ENCODE data around the gene FBXW11.
"Not testable (repeated sequence)": the region's sequence is repeated elsewhere in the genome, so short reads cannot be mapped to it uniquely, and the experiment has no call there.

The FBXW11 gene

DNA sequence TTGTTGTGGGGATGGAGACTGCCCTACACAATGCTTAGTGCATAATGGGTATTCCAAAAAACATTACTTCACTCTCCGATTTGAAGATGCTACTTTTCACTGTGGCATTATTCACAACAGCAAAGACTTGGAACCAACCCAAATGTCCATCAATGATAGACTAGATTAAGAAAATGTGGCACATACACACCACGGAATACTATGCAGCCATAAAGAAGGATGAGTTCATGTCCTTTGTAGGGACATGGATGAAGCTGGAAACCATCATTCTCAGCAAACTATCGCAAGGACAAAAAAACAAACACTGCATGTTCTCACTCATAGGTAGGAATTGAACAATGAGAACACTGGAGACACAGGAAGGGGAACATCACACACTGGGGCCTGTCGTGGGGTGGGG is 90.7 kb downstream of the FBXW11 start:
- in situ Hi-C loops (cut with MboI; ENCODE audit: low sequenced_read_pairs) = loop anchor here (10.0 to 25.0 kb wide), 2 partner anchors 119 to 372 kb away; partner anchors contain the start of gene UBTD2

- in situ Hi-C loops (cut with MboI; ENCODE audit: low sequenced_read_pairs) = loop anchor here (10.0 to 25.0 kb wide), 2 partner anchors 120 to 372 kb away; partner anchors contain the start of gene UBTD2
Measured at GRCh38 chr5:171914726-171915338, 91.6 kb downstream of the FBXW11 start.

- in situ Hi-C loops (cut with MboI; ENCODE audit: low sequenced_read_pairs) = loop anchor here (10.0 to 25.0 kb wide), 2 partner anchors 121 to 373 kb away; partner anchors contain the start of gene UBTD2
Measured at GRCh38 chr5:171913987-171914273, 92.5 kb downstream of the FBXW11 start.

DNA sequence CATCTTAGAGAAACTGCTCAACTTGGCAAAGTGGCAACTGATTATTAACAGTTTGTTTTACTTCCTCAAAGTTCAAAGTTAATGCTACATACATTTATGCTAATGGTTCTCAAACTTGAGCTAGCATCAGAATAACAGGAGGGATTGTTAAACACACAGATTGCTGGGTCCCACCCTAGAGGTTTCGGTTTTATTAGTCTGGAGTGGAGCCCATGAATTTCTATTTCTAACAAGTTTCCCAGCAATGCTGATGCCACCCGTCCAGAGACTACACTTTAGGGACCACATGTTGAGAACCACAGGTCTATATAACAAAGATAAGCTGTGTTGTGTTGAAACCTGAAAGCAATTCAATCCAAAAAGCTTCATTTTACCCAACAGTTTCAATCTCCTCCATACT is 95.3 kb downstream of the FBXW11 start:
- in situ Hi-C loops (cut with MboI; ENCODE audit: low sequenced_read_pairs) = loop anchor here (10.0 to 25.0 kb wide), 2 partner anchors 124 to 376 kb away; partner anchors contain the start of gene UBTD2

GRCh38 chr5:171908638-171909037 is 97.8 kb downstream of the FBXW11 start:
- in situ Hi-C loops (cut with MboI; ENCODE audit: low sequenced_read_pairs) = loop anchor here (25.0 kb wide), 1 partner anchor 379 kb away; the partner anchor contains the start of gene UBTD2

DNA sequence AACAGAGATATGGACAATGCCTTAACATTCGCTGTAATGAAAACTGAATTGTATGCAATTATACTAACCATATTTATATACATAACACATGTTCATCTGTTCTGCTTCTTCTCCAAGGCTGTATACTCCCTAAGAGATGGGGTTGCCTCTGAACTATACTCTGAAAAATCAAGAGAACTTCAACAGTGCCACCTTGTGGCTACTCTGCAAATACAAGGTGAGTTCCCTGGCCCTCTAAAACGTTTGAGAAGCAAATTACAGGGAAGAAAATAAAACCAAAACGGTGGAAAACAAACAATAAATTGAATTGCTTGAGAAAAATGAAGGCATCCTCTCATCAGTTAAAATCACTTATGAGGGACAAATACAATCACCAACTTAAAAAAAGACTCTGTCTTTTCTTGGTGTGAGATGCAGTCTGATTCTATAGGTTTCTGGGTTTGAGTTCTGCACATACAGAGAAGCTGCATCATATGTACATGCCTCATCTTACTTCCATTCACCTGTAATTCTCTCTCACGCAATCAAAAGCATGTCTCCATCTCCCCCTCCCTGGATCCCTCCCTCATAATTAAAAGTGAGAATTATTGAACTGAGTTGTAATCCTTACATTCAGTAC is 98.6 kb downstream of the FBXW11 start:
- in situ Hi-C loops (cut with MboI; ENCODE audit: low sequenced_read_pairs) = loop anchor here (25.0 kb wide), 1 partner anchor 379 kb away; the partner anchor contains the start of gene UBTD2

GRCh38 chr5:171906703-171907590 is 99.5 kb downstream of the FBXW11 start:
- in situ Hi-C loops (cut with MboI; ENCODE audit: low sequenced_read_pairs) = loop anchor here (25.0 kb wide), 1 partner anchor 380 kb away; the partner anchor contains the start of gene UBTD2

DNA sequence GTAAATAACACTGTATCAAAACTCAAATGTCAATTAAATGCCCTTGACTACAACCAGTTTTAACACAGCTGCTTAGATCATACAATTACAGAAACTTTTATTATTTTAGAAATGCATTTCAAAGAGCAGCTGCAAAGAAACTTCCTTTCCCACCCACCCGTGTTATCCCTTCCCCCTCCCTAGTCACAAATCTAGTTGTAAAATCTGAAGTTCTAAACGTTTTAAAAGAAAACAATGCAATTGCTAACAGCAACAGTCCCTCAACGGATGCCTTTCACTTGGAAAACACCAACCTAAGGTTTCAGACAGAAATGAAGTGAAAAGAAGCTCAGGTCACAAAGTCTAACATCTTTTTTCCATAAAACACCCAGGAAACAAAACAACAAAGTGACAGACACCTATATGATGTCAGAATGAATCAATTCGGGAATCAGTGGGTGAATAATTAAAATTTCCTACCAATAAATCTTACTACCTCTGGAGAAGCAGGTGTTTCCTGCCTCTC is 100.3 kb downstream of the FBXW11 start:
- in situ Hi-C loops (cut with MboI; ENCODE audit: low sequenced_read_pairs) = loop anchor here (25.0 kb wide), 1 partner anchor 381 kb away; the partner anchor contains the start of gene UBTD2

GRCh38 chr5:171904886-171905285 is 101.6 kb downstream of the FBXW11 start:
- in situ Hi-C loops (cut with MboI; ENCODE audit: low sequenced_read_pairs) = loop anchor here (25.0 kb wide), 1 partner anchor 382 kb away; the partner anchor contains the start of gene UBTD2

- in situ Hi-C loops (cut with MboI; ENCODE audit: low sequenced_read_pairs) = loop anchor here (25.0 kb wide), 1 partner anchor 386 kb away; the partner anchor contains the start of gene UBTD2
Measured at GRCh38 chr5:171901764-171902163, 104.7 kb downstream of the FBXW11 start.

DNA sequence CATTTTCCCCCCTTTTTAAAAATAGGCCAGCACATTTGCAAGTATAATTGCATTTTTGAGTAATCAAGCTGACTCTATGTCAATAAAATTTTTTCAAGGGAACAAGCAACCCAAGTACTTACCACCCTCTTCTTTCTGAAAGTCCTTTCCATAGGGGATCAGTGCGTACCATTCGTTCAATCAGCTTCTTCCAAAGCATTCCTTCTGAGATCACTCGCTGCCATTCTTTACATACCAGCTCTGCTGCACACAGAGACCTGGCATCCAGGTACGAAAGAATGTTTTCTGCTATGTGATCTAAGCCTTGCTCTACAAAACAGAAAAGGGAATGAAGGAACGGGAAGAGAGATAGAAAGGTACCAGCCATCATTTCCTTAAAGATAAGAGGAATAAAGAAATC is 106.6 kb downstream of the FBXW11 start:
- in situ Hi-C loops (cut with MboI; ENCODE audit: low sequenced_read_pairs) = loop anchor here (25.0 kb wide), 1 partner anchor 388 kb away; the partner anchor contains the start of gene UBTD2

DNA sequence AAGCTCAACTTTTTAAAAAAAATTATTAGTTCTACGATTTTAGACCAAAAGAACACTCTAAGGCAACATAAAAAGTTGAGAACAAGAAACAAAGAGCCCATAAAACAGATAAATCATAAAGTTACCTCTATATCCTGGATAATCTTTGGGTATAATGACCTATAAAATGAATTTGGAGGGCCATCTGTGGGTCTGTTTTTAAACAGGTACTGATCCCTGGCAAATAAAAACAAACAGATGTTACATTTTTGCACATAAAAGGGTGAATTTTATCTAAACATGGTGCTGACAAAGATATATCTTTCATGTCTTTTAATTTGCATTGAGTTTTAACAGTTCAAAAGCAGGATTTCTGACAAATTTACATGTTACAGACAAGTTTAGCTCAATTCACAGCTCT is 107.6 kb downstream of the FBXW11 start:
- in situ Hi-C loops (cut with MboI; ENCODE audit: low sequenced_read_pairs) = no loop called here

- in situ Hi-C loops (cut with MboI; ENCODE audit: low sequenced_read_pairs) = no loop called here
Measured at GRCh38 chr5:171898386-171898785, 108.1 kb downstream of the FBXW11 start.

DNA sequence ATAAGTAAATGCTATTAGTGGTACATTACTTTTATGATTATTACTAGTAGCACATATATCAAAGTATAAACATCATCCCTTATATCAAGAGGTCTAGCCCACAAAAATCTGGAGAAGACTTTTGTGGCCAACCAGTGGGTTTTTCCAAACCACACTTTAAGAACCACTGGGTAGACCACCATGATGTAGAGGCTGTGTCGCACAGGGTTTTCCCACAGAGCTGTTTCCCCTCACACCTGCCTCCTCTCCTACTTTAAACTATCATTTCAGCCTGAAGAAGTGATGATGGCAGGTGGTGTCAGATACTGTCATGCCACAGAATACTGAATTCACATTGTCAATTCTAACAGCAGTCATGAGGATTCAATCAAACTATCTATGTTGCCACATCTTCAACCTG is 109.2 kb downstream of the FBXW11 start:
- in situ Hi-C loops (cut with MboI; ENCODE audit: low sequenced_read_pairs) = no loop called here

DNA sequence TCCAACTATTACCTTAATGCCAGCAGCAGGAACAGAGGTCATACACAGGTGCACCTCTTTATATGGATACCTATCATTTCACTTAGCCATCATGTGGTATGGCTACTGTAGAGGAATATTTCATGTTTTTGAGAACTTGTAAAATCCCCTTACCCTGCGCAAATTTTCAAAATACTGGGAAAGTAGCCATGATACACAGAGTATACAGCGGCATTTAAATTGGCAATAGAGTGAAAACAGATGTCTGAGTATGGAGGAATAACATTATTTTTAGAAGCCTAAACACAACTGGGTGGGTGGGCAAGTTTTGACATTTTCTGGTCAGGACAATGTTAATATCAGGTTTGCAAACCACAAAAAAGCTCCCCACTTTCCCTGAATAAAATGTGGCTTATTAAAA is 111.4 kb downstream of the FBXW11 start:
- in situ Hi-C loops (cut with MboI; ENCODE audit: low sequenced_read_pairs) = no loop called here

GRCh38 chr5:171893290-171893886 is 113.0 kb downstream of the FBXW11 start:
- in situ Hi-C loops (cut with MboI; ENCODE audit: low sequenced_read_pairs) = no loop called here

DNA sequence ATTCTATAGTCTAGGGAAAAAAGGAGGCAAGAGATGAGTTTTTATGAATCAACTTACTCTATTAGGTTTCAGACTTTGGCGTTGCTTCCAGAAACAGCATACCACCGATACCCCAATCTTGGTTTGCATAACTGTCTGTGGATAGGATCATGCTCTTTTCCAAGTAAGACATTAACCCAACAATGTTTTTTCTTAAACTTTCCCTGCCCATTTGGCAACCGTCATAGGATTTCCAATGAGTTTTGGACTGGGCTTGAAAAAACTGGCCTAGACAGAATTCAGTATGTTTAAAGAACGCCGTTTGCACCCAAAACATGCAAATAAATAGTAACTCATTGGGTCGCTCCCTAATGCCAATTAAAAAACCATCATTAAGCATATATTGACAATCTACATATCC is 114.8 kb downstream of the FBXW11 start:
- in situ Hi-C loops (cut with MboI; ENCODE audit: low sequenced_read_pairs) = no loop called here

- in situ Hi-C loops (cut with MboI; ENCODE audit: low sequenced_read_pairs) = no loop called here
Measured at GRCh38 chr5:171891150-171891549, 115.3 kb downstream of the FBXW11 start.

- in situ Hi-C loops (cut with MboI; ENCODE audit: low sequenced_read_pairs) = no loop called here
Measured at GRCh38 chr5:171888051-171888481, 118.4 kb downstream of the FBXW11 start.

GRCh38 chr5:171886037-171886436 is 120.4 kb downstream of the FBXW11 start:
- in situ Hi-C loops (cut with MboI; ENCODE audit: low sequenced_read_pairs) = not testable (repeated sequence)
